Suppressor macrophage treated with lipopolysaccharide for 1 hour (primary cell): ENCODE data around the gene TMEM179B.
A peak's percentile ranks its signal among the peaks of the same experiment; 100 is the strongest.
"Not testable (repeated sequence)": the region's sequence is repeated elsewhere in the genome, so short reads cannot be mapped to it uniquely, and the experiment has no call there.

Source experiments
- DNase-seq, 3 donors: peaks; one replicate each; pipeline ENCODE4 v3.0.0-alpha.2; 2020 to 2022

TMEM179B gene

GRCh38 chr11:62787005-62787759, at the start of gene TMEM179B:
Gene TMEM179B (plus strand): TSS chr11:62787402. CDS start chr11:62787432, 30 bp downstream.
- peak; percentile 100 for DNase-seq

GRCh38 chr11:62747475-62748160, 39.6 kb upstream of the TMEM179B start:
- no peak for DNase-seq

- DNase-seq, result not testable (repeated sequence)
Observed at GRCh38 chr11:62749931-62750330, 37.3 kb upstream of the TMEM179B start.

- DNase-seq, result no peak
Observed at GRCh38 chr11:62752177-62752785, 34.9 kb upstream of the TMEM179B start.

- DNase-seq, result no peak
Observed at GRCh38 chr11:62752994-62753735, 34.0 kb upstream of the TMEM179B start.

- peak; percentile 99 for DNase-seq
Observed at GRCh38 chr11:62753736-62754603, 33.2 kb upstream of the TMEM179B start, which contains the start of gene ZBTB3. Gene ZBTB3 (minus strand): TSS chr11:62754160. CDS start chr11:62753664, 496 bp downstream.

GRCh38 chr11:62755086-62755615, 32.1 kb upstream of the TMEM179B start:
- DNase-seq, result no peak

GRCh38 chr11:62757846-62758788, 29.1 kb upstream of the TMEM179B start:
- DNase-seq, result no peak

- not testable (repeated sequence) for DNase-seq
Observed at GRCh38 chr11:62760867-62761227, 26.4 kb upstream of the TMEM179B start.

GRCh38 chr11:62770778-62771143, 16.4 kb upstream of the TMEM179B start:
- DNase-seq, result no peak

GRCh38 chr11:62771144-62772021, 15.8 kb upstream of the TMEM179B start, which contains the start of gene TAF6L:
Gene TAF6L (plus strand): TSS chr11:62771396. CDS start chr11:62775784, 4,388 bp downstream.
- DNase-seq, result peak; percentile 98 to 99 (median 99)

GRCh38 chr11:62774407-62774806, 12.8 kb upstream of the TMEM179B start:
- DNase-seq, result no peak

- no peak for DNase-seq
Observed at GRCh38 chr11:62775646-62776045, 11.6 kb upstream of the TMEM179B start.

- peak in 2 of 3 donors; percentile 24 to 25 for DNase-seq
Observed at GRCh38 chr11:62777389-62777788, 9.8 kb upstream of the TMEM179B start.

GRCh38 chr11:62778441-62778840, 8.8 kb upstream of the TMEM179B start:
- DNase-seq, result no peak

GRCh38 chr11:62782753-62783152, 4.4 kb upstream of the TMEM179B start:
- no peak for DNase-seq

- peak; percentile 92 to 97 (median 95) for DNase-seq
Observed at GRCh38 chr11:62786318-62787004, 741 bp upstream of the TMEM179B start.

- DNase-seq, result no peak
Observed at GRCh38 chr11:62788991-62789390, 1.8 kb downstream of the TMEM179B start.

GRCh38 chr11:62789576-62789975, 2.4 kb downstream of the TMEM179B start:
- DNase-seq, result no peak
